ENCODE measurements around the gene FALEC.
"Not testable (repeated sequence)": the region's sequence is repeated elsewhere in the genome, so short reads cannot be mapped to it uniquely, and the experiment has no call there.

FALEC gene

DNA sequence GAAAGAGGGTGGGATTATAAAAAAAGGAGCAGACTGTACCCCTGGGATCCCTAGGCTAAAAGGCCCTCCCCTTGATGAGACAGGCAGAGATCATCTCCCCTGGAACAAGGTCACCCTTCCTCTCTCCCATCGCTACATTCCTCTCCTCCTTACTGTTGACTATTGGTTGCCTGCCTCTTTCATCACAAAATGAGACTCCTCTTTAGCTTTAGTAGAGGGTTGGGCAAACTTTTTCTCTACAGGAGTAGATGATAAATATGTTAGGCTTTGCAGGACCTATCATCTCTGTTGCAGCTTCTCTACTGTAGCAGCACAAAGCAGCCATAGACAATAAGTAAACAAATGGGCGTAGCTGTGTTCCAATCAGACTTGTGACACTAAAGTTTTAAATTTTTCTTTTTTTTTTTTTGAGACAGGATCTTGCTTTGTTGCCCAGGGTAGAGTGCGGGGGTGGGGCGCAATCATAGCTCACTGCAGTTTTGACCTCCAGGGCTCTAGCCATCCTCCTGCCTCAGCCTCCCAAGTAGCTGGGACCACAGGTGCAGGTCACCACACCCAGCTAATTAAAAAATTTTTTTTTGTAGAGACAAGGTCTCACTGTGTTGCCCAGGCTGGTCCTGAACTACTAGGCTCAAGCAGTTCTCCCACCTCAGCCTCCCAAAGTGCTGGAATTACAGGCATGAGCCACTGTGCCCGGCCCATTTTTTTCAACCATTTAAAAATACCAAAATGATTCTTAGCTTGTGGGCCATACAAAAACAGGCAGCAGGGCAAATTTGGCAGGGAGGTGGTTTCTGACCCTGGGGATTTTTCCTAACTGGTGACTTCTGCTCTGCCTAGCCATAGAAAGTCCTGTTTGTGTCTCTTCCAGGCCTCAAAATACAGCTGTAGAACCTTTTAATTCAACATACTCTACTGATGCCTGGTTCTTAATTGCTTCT, 48.8 kb downstream of the FALEC start:
- TF ChIP-seq, protein P1, sequence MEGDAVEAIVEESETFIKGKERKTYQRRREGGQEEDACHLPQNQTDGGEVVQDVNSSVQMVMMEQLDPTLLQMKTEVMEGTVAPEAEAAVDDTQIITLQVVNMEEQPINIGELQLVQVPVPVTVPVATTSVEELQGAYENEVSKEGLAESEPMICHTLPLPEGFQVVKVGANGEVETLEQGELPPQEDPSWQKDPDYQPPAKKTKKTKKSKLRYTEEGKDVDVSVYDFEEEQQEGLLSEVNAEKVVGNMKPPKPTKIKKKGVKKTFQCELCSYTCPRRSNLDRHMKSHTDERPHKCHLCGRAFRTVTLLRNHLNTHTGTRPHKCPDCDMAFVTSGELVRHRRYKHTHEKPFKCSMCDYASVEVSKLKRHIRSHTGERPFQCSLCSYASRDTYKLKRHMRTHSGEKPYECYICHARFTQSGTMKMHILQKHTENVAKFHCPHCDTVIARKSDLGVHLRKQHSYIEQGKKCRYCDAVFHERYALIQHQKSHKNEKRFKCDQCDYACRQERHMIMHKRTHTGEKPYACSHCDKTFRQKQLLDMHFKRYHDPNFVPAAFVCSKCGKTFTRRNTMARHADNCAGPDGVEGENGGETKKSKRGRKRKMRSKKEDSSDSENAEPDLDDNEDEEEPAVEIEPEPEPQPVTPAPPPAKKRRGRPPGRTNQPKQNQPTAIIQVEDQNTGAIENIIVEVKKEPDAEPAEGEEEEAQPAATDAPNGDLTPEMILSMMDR (IDR thresholded peaks at IDR 0.05; ENCODE audit: low read depth, low read length), result no peak
- no peak overlapping the region for H3K4me3 ChIP-seq (ENCODE audit: low read depth, low read length)

DNA sequence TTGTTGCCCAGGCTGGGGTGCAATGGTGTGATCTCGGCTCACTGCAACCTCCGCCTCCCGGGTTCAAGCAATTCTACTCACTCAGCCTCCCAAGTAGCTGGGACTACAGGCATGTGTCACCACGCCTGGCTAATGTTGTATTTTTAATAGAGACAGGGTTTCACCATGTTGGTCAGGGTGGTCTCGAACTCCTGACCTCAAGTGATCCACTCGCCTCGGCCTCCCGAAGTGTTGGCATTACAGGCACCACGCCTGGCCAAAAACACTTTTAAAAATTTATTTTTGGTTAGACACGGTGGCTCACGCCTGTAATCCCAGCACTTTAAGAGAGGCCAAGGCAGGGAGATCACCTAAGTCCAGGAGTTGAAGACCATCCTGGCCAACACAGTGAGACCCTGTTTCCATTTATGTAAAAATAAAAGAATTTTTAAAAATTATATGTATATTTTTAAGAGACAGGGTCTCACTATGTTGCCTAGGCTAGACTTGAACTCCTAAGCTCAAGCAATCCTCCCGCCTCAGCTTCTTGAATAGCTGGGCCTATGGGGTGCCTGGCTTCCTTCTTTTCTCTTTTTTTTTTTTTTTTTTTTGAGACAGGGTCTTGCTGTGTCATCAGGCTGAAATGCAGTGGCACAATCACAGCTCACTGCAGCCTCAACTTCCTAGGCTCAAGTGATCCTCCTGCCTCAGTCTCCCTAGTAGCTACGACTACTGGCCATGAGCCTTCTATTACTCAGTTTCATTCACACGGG, 49.9 kb downstream of the FALEC start:
- not testable (repeated sequence) for H3K4me3 ChIP-seq (ENCODE audit: low read depth, low read length)

DNA sequence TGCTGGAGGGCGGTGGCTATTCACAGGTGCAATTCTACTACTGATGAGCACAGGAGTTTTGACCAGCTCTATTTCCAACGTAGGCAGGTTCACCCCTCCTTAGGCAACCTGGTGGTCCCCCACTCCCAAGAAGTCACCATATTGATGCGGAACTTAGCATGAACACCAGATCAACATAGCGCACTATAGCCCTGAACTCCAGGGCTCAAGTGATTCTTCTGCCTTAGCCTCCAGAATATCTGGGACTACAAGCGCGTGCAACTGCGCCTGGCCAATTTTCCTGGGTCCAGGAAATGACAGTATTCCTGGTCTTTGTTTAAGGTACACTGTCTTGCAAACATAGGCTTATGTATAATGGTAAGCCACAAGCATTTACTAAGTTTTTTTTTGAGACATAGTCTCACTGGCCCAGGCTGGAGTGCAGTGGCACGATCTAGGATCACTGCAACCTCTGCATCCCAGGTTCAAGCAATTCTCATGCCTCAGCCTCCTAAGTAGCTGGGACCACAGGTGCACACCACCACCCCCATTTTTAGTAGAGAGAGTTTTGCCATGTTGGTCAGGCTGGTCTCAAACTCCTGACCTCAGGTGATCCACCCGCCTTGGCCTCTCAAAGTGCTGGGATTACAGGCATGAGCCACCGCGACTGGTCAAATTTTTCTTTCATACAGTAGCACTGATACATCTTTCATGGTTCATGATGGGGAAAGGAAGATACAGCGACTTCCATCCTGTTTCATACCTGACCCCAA, 51.2 kb downstream of the FALEC start:
- H3K4me3 ChIP-seq (ENCODE audit: low read depth, low read length), result peak overlapping the region; percentile 22; the same call in 1 of the 2 replicates

DNA sequence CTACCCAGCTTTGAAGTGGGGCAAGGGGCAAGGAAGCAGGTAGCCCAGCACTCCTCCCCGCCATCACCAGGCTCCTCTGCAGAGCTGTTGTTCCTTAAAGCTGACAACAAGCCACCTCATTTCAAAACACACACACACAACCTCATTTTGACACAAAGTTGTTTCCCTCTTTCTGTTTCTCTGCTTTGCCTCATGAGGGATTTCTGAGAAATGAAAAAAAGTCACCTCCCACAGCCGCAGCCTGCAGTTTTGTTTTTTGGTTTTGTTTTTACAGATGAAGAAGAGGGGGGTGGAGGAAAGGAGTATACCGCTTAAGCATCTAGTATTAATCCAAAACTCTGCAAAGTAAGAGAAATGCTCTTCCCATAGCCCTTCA, 51.8 kb downstream of the FALEC start:
- peak overlapping the region; percentile 22; the same call in 1 of the 2 replicates for H3K4me3 ChIP-seq (ENCODE audit: low read depth, low read length)
- TF ChIP-seq, protein P1 (IDR thresholded peaks at IDR 0.05; ENCODE audit: low read depth, low read length), result no peak

More for the DNA sequence above, 51.2 kb downstream of the FALEC start:
- TF ChIP-seq, protein P1 (IDR thresholded peaks at IDR 0.05; ENCODE audit: low read depth, low read length), result no peak

DNA sequence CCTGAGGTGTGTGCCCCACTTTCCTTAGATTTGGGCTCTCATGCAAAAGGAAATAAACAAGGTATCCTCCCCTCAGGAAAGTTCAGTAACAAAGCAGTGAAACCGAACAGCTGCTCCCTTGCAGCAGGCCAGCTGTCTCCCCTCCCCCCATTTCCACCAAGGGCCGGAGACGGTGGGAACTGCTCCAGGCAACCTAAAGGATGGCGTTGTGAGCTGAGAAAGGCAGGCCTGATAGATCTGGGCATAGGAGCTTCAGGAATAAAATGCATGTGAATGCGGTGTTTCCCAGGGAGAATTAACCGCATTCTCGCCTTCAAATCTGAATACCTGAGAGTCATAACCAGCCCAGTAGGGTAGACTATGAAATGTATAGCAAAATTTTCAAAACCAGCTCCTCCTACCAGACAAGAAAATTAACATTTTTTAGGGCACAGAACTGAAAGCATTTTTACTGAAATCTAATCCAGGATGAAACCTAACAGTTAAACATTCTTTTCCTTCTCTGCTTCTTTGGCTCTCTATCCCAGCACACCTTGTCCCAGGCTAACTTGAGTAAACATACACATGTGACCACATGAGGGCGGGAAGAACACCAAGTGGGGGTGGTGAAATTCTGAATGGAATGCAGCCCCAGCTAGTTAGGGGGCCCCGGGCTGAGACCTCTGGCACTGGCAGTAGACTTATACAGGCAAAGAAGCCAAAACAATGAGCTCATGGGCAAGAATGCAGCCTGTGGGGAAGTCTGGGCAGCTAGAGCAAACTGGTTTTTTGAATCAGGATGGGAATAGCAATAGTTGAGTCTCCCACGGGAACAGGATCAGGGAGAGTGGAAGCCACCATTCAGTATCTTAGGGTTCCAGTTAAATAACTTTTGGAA, 52.4 kb downstream of the FALEC start:
- H3K4me3 ChIP-seq (ENCODE audit: low read depth, low read length), result peak overlapping the region; percentile 13; the same call in 1 of the 2 replicates
- TF ChIP-seq, protein P1 (IDR thresholded peaks at IDR 0.05; ENCODE audit: low read depth, low read length), result no peak

DNA sequence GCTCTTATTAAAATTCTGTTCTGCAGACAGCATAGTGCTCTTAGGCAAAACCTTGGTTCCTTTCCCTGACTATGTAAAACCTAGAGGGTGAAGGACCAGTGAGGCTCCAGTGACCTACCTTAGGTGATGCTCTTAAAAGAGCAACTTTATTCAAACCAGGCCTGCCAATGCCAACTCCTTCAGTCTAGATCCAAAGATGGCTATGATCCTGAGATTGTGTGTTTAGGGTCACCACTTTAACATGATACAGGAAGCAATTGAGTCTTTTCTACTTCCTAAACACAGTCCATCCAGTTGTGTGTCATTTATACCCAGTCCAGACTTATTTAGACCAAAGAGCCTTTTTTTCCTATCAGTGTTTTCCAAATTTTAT, 53.0 kb downstream of the FALEC start:
- TF ChIP-seq, protein P1 (IDR thresholded peaks at IDR 0.05; ENCODE audit: low read depth, low read length), result no peak
- peak overlapping the region; percentile 29 for H3K4me3 ChIP-seq (ENCODE audit: low read depth, low read length)
